H1 (cell line): ENCODE results near the gene MRRF. TPM values are rescaled to one million over a fixed set of nuclear protein-coding genes. Genes with fewer than 3 reads are reported as not detected.

ENCODE experiments used
- ASH2L ChIP-seq: fragments of 200-600, 300-600 bp; sonication (generic); IDR thresholded peaks from one replicate; pipeline ENCODE4 v1.7.1; 2017; ENCODE audit warnings: low read length
- BACH1 ChIP-seq: IDR thresholded peaks from 2 replicates; pipeline ENCODE4 v1.6.1; 2012; ENCODE audit warnings: low read length, improper control_type of control experiment
- BCL11A ChIP-seq, 2 experiments: IDR thresholded peaks; one replicate each; pipeline ENCODE4 v1.6.1; 2011; ENCODE audit warnings: low read depth in 2 of 2, low read length in 2 of 2, mild to moderate bottlenecking in 2 of 2
- CBX5 ChIP-seq: fragments of 300-800, 300-1000 bp; sonication (generic); IDR thresholded peaks from 2 replicates; pipeline ENCODE4 v1.7.1; 2016; ENCODE audit warnings: antibody characterized with exemption, low read length, low read depth
- CREB1 ChIP-seq: IDR thresholded peaks from 2 replicates; pipeline ENCODE4 v1.6.1; 2012; ENCODE audit warnings: inconsistent platforms
- CTCF ChIP-seq, 3 experiments: IDR thresholded peaks; 1 replicate in 2 of 3; 2 replicates in 1 of 3; pipeline versions ENCODE4 v1.5.1 to v1.6.1; 2011; ENCODE audit warnings: low read length in 3 of 3, mild to moderate bottlenecking in 3 of 3, inconsistent platforms in 2 of 3, low read depth in 1 of 3, moderate library complexity in 1 of 3; ENCODE audit not compliant: insufficient read depth in 1 of 3; ENCODE audit errors: control extremely low read depth in 1 of 3
- E2F6 ChIP-seq: IDR thresholded peaks from 2 replicates; pipeline ENCODE4 v1.6.1; 2012; ENCODE audit warnings: inconsistent platforms
- EZH2 ChIP-seq: fragments of 200-600 bp; sonication (generic); IDR thresholded peaks from 2 replicates; pipeline ENCODE4 v1.7.1; 2012; ENCODE audit warnings: low read depth, mild to moderate bottlenecking, moderate library complexity, low read length, inconsistent platforms; ENCODE audit not compliant: severe bottlenecking
- FOSL1 ChIP-seq: IDR thresholded peaks from 2 replicates; pipeline ENCODE4 v1.6.1; 2011; ENCODE audit warnings: mild to moderate bottlenecking, low read depth, low read length, moderate library complexity; ENCODE audit not compliant: insufficient read depth
- HDAC2 ChIP-seq, 2 experiments: fragments of 300-600 bp in 1 of 2; sonication (generic) in 1 of 2; IDR thresholded peaks; 2 replicates each; pipeline ENCODE4 v1.6.1; 2011 to 2012; ENCODE audit warnings: low read depth in 2 of 2, low read length in 2 of 2, mild to moderate bottlenecking in 2 of 2, moderate library complexity in 2 of 2, borderline replicate concordance in 1 of 2, inconsistent platforms in 1 of 2
- MAX ChIP-seq: IDR thresholded peaks from 2 replicates; pipeline ENCODE4 v1.6.1; 2012; ENCODE audit warnings: inconsistent platforms
- RAD21 ChIP-seq, 2 experiments: IDR thresholded peaks in 1 of 2; conservative IDR thresholded peaks in 1 of 2; 2 replicates each; pipeline ENCODE4 v1.6.1; 2011; ENCODE audit warnings: low read depth in 2 of 2, low read length in 2 of 2, improper control_type of control experiment in 1 of 2, inconsistent platforms in 1 of 2, mild to moderate bottlenecking in 1 of 2, moderate library complexity in 1 of 2
- RBBP5 ChIP-seq: IDR thresholded peaks from 2 replicates; pipeline ENCODE4 v1.7.1; 2012; ENCODE audit warnings: low read depth, mild to moderate bottlenecking, inconsistent platforms, low read length, moderate library complexity, borderline replicate concordance
- SAP30 ChIP-seq: fragments of 300-600 bp; sonication (generic); IDR thresholded peaks from 2 replicates; pipeline ENCODE4 v1.7.1; 2012; ENCODE audit warnings: low read length, moderate library complexity, mild to moderate bottlenecking, inconsistent platforms; ENCODE audit not compliant: insufficient read depth, insufficient replicate concordance
- SIN3A ChIP-seq, 2 experiments: IDR thresholded peaks in 1 of 2; conservative IDR thresholded peaks in 1 of 2; 2 replicates each; pipeline ENCODE4 v1.6.1; 2011 to 2012; ENCODE audit warnings: low read length in 2 of 2, improper control_type of control experiment in 1 of 2, low read depth in 1 of 2, mild to moderate bottlenecking in 1 of 2
- SRF ChIP-seq: IDR thresholded peaks from 2 replicates; pipeline ENCODE4 v1.6.1; 2011; ENCODE audit warnings: mild to moderate bottlenecking, low read depth, low read length, moderate library complexity
- USF2 ChIP-seq: IDR thresholded peaks from 2 replicates; pipeline ENCODE4 v1.6.1; 2011; ENCODE audit warnings: low read length, improper control_type of control experiment
- polyA plus RNA-seq, 7 experiments: library from polyadenylated mRNA; depleted of rRNA in 3 of 7; stranded (reverse) in 5 of 7; unstranded in 2 of 7; fragments of >200 nt in 5 of 7; fragments of 200-250 nt in 2 of 7; gene quantifications; 1 replicate in 5 of 7; 2 replicates in 1 of 7; 4 replicates in 1 of 7; pipeline versions ENCODE4 v1.2.1 to v1.2.3, GENCODE V29; 2011 to 2013; ENCODE audit warnings: missing spikeins in 2 of 7, mixed read lengths in 2 of 7
- total RNA-seq: library from RNA; stranded (reverse); fragmentation: NEBNext Ultra II Directional; extraction: Animal tissue kit (Norgen Biotek cat#: 25700); gene quantifications from 2 replicates; pipeline ENCODE4 v1.2.1, GENCODE V29; 2021

The MRRF gene
- total and polyA plus RNA-seq, 2 of the 8 experiments (the other 6 are each of a cell fraction or from before 2014, with no cell fraction given) = 29.4 to 47.8 TPM

- peak; percentile 64 for TF ChIP-seq EZH2
- no peak for TF ChIP-seq SRF
- TF ChIP-seq CBX5 = no peak
- peak; percentile 96 for TF ChIP-seq MAX
- no peak for TF ChIP-seq FOSL1
- TF ChIP-seq SIN3A (conservative IDR thresholded peaks at IDR 0.05 in 1 of 2, IDR thresholded peaks at IDR 0.05 in 1 of 2; ENCODE audit: low read depth in 1 of 2, low read length in 2 of 2) = no peak; a peak in 1 of 4 replicates
- TF ChIP-seq BACH1 = no peak; the same call in 1 of the 2 replicates
- TF ChIP-seq CREB1 = no peak
- TF ChIP-seq RBBP5 = peak; percentile 77
- TF ChIP-seq SAP30 = no peak
- TF ChIP-seq ASH2L = peak; percentile 71
- peak in 1 of 2 experiments; percentile 5; a peak in 1 of 4 replicates for TF ChIP-seq RAD21 (IDR thresholded peaks at IDR 0.05 in 1 of 2, conservative IDR thresholded peaks at IDR 0.05 in 1 of 2; ENCODE audit: low read depth in 2 of 2, low read length in 2 of 2)
- TF ChIP-seq BCL11A (IDR thresholded peaks at IDR 0.05; ENCODE audit: low read depth in 2 of 2, low read length in 2 of 2) = no peak
- 0 out of 4 replicates have a peak, but pooled peaks of 1 of the 3 experiments have one; percentile 7 for TF ChIP-seq CTCF (IDR thresholded peaks at IDR 0.05; ENCODE audit: control extremely low read depth in 1 of 3, insufficient read depth in 1 of 3, low read depth in 1 of 3, low read length in 3 of 3)
- peak; percentile 82 for TF ChIP-seq E2F6
- TF ChIP-seq USF2 = 0 out of 2 replicates have a peak, but pooled peaks have one; percentile 11
- peak in 1 of 2 experiments; percentile 87; a peak in 1 of 4 replicates for TF ChIP-seq HDAC2 (IDR thresholded peaks at IDR 0.05; ENCODE audit: borderline replicate concordance in 1 of 2, low read depth in 2 of 2, low read length in 2 of 2)
Observed at GRCh38 chr9:122346478-122347347, 82.0 kb downstream of the MRRF start (continued).
